Body of pancreas (tissue), 4 donors: ENCODE measurements around the gene CAMLG.

Experiments
- CTCF ChIP-seq, 7 experiments: fragments of 450-650 bp in 4 of 7; fragments of 200-600 bp in 3 of 7; sonication (generic) in 3 of 7; IDR thresholded peaks; one replicate each; pipeline ENCODE4 v1.5.1; 2016 to 2019; ENCODE audit warnings: antibody characterized with exemption in 7 of 7
- POLR2A ChIP-seq, 3 donors: fragments of 450-650 bp; IDR thresholded peaks; one replicate each; pipeline ENCODE4 v1.6.1; 2016; ENCODE audit warnings: antibody characterized with exemption in 3 of 3, mild to moderate bottlenecking in 2 of 3

- TF ChIP-seq CTCF (IDR thresholded peaks at IDR 0.05) (no peak), POLR2A (IDR thresholded peaks at IDR 0.05) (no peak)
Observed at GRCh38 chr5:134735243-134735642, 3.1 kb upstream of the CAMLG start.
